Right ventricle myocardium inferior (tissue), 1 donor: ENCODE data around the gene GBGT1. TPM values are rescaled to one million over a fixed set of nuclear protein-coding genes. Genes with fewer than 3 reads are reported as not detected.

Source experiments
- ATAC-seq: fragments of 200-7000 bp; cut with Tn5 transposase; one replicate; pipeline ENCODE4 v1.9.1; 2020; ENCODE audit warnings: mild to moderate bottlenecking, moderate library complexity
- DNase-seq: peaks from one replicate; pipeline ENCODE4 v3.0.0; 2021; ENCODE audit errors: missing footprints
- intact Hi-C: fragments of 100-400 bp; cut with DNase I; formaldehyde crosslinking; loops from one replicate; pipeline ENCODE4 v1.11.0; 2022
- total RNA-seq: library from RNA; stranded (reverse); fragmentation: NEBNext Ultra II Directional; extraction: Animal tissue kit (Norgen Biotek cat#: 25700); gene quantifications from one replicate; pipeline ENCODE4 v1.2.1, GENCODE V29; 2021
- donor health status: DM: no; HTN: yes; CAD: no; lungs with severe emphysema.

Gene GBGT1
- total RNA-seq, 1 donor from 2014 or later = 8.2 TPM

GRCh38 chr9:133137451-133138231 lies 26.1 kb downstream of the GBGT1 start:
- ATAC-seq = peak; percentile 51
- no peak for DNase-seq
- intact Hi-C loops = no loop called here

- peak; percentile 3 for ATAC-seq
- intact Hi-C loops = loop anchor here (2.0 kb wide), 1 partner anchor 16 kb away; no protein-coding TSS in a partner anchor
- no peak for DNase-seq
Observed at GRCh38 chr9:133135146-133135745, 28.5 kb downstream of the GBGT1 start.

GRCh38 chr9:133134388-133135145 lies 29.1 kb downstream of the GBGT1 start:
- intact Hi-C loops = loop anchor here (2.0 kb wide), 1 partner anchor 16 kb away; no protein-coding TSS in a partner anchor
- DNase-seq (no peak), ATAC-seq (no peak)

- DNase-seq (peak; percentile 93), ATAC-seq (peak; percentile 90)
- intact Hi-C loops = loop anchor here (2.0 kb wide), 1 partner anchor 15 kb away; no protein-coding TSS in a partner anchor
Observed at GRCh38 chr9:133133681-133134387, 29.9 kb downstream of the GBGT1 start.

- DNase-seq (no peak), ATAC-seq (no peak)
- intact Hi-C loops = no loop called here
Observed at GRCh38 chr9:133132174-133132573, 31.5 kb downstream of the GBGT1 start.

GRCh38 chr9:133131506-133131905 lies 32.2 kb downstream of the GBGT1 start:
- ATAC-seq = no peak
- intact Hi-C loops = no loop called here
- DNase-seq = no peak

- no peak for DNase-seq
- intact Hi-C loops = no loop called here
- ATAC-seq = no peak
Observed at GRCh38 chr9:133130685-133131244, 32.9 kb downstream of the GBGT1 start.

- DNase-seq = no peak
- intact Hi-C loops = no loop called here
- peak; percentile 7 for ATAC-seq
Observed at GRCh38 chr9:133129001-133129795, 34.5 kb downstream of the GBGT1 start.

GRCh38 chr9:133128152-133128551 lies 35.6 kb downstream of the GBGT1 start:
- intact Hi-C loops = no loop called here
- DNase-seq (no peak), ATAC-seq (no peak)

GRCh38 chr9:133127340-133127981 lies 36.3 kb downstream of the GBGT1 start:
- DNase-seq = no peak
- peak; percentile 54 for ATAC-seq
- intact Hi-C loops = no loop called here

- peak; percentile 5 for ATAC-seq
- no peak for DNase-seq
- intact Hi-C loops = no loop called here
Observed at GRCh38 chr9:133126697-133127339, 36.9 kb downstream of the GBGT1 start.

- DNase-seq (no peak), ATAC-seq (peak; percentile 18)
- intact Hi-C loops = no loop called here
Observed at GRCh38 chr9:133125941-133126696, 37.6 kb downstream of the GBGT1 start.

- intact Hi-C loops = no loop called here
- DNase-seq (no peak), ATAC-seq (no peak)
Observed at GRCh38 chr9:133124907-133125275, 38.8 kb downstream of the GBGT1 start.

GRCh38 chr9:133124123-133124906 lies 39.4 kb downstream of the GBGT1 start:
- intact Hi-C loops = no loop called here
- ATAC-seq (no peak), DNase-seq (no peak)

GRCh38 chr9:133122935-133123611 lies 40.6 kb downstream of the GBGT1 start:
- DNase-seq (no peak), ATAC-seq (no peak)
- intact Hi-C loops = no loop called here
